ENCODE data around the gene HCN2.

HCN2 gene

DNA sequence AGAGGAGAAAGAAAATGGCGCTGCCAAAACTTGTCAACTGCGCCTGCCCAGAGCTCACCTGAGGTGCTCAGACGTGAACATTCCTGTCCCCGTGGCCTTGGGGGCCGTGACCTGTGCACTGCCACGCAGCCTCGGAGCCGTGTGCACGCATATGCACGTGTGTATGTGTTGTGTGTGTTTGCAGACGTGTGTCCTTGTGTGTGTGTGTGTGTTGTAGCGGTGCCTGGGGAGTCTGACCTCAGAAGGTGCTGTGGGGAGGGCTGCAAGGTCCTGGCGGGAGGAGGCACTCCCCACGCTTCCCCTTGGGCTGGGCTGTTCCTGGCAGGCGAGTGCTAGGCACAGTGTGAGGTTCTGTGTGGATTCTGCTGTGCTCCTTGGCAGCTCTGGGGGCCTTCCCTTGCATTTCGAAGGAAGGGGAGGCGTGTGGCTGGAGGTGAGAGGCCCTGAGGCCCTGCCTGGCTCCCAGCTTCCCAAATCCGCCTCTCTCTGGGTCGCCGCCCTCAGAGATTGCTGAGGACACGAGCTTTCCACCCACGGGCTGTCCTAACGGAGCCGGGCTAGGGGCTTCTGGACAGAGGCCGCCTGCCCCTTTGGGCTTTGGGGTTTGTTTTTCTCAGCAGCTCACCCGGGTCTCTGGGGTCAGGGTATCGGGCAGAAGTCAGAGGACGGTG, 12.8 kb upstream of the HCN2 start:
- H3K4me2 ChIP-seq (ENCODE audit: low read length): no peak overlapping the region
- H3K9ac ChIP-seq (ENCODE audit: low read length): no peak overlapping the region
- H3K27me3 ChIP-seq (ENCODE audit: insufficient read depth, low read length): no peaks in the 10 kb centered on the region
- H3K14ac ChIP-seq (ENCODE audit: low read length): no peak overlapping the region
- no peak overlapping the region for H2BK12ac ChIP-seq (ENCODE audit: low read length)
- peaks cover 46% of the 10 kb centered on the region for H3K79me2 ChIP-seq (ENCODE audit: control insufficient read depth, insufficient read depth, low read length, poor library complexity)
- H4K8ac ChIP-seq (ENCODE audit: low read depth, low read length): no peak overlapping the region
- H3K36me3 ChIP-seq (ENCODE audit: control insufficient read depth in 1 of 2, insufficient read depth in 2 of 2, low read length in 2 of 2): peaks cover 42 to 51% of the 10 kb centered on the region in 2 experiments
- peak overlapping the region; percentile 97 for H3K4ac ChIP-seq (ENCODE audit: low read depth, low read length)
- H3K4me3 ChIP-seq (ENCODE audit: low read depth, low read length): no peak overlapping the region
- no peak overlapping the region for H2AK5ac ChIP-seq (ENCODE audit: low read length)
- H3K9me3 ChIP-seq (ENCODE audit: insufficient read depth, low read depth, low read length): no peaks in the 10 kb centered on the region
- peak overlapping the region; percentile 8 for H2BK5ac ChIP-seq (ENCODE audit: low read depth, low read length, poor library complexity)
- H2AFZ ChIP-seq (ENCODE audit: insufficient read depth, low read length, poor library complexity): no peak overlapping the region
- no peak overlapping the region for H3K23ac ChIP-seq (ENCODE audit: low read length)
- H3K18ac ChIP-seq (ENCODE audit: low read length): no peak overlapping the region
- H3K79me1 ChIP-seq (ENCODE audit: low read length): peaks cover 9% of the 10 kb centered on the region
- no CpG with 5 or more reads among the region's 28 CpGs for WGBS (ENCODE audit: extremely low coverage, insufficient coverage, insufficient read length)
- H4K12ac ChIP-seq (ENCODE audit: low read depth, low read length): no peak overlapping the region
- H3K27ac ChIP-seq (ENCODE audit: low read depth, low read length): no peak overlapping the region
- H3K4me1 ChIP-seq (ENCODE audit: control insufficient read depth in 1 of 2, insufficient read depth in 2 of 2, low read length in 2 of 2): peaks cover 9 to 23% of the 10 kb centered on the region in 2 experiments
- H2BK120ac ChIP-seq (ENCODE audit: insufficient read depth, low read length, poor library complexity): no peak overlapping the region
- H4K91ac ChIP-seq (ENCODE audit: low read depth, low read length): no peak overlapping the region
- DNase-seq: no peak

DNA sequence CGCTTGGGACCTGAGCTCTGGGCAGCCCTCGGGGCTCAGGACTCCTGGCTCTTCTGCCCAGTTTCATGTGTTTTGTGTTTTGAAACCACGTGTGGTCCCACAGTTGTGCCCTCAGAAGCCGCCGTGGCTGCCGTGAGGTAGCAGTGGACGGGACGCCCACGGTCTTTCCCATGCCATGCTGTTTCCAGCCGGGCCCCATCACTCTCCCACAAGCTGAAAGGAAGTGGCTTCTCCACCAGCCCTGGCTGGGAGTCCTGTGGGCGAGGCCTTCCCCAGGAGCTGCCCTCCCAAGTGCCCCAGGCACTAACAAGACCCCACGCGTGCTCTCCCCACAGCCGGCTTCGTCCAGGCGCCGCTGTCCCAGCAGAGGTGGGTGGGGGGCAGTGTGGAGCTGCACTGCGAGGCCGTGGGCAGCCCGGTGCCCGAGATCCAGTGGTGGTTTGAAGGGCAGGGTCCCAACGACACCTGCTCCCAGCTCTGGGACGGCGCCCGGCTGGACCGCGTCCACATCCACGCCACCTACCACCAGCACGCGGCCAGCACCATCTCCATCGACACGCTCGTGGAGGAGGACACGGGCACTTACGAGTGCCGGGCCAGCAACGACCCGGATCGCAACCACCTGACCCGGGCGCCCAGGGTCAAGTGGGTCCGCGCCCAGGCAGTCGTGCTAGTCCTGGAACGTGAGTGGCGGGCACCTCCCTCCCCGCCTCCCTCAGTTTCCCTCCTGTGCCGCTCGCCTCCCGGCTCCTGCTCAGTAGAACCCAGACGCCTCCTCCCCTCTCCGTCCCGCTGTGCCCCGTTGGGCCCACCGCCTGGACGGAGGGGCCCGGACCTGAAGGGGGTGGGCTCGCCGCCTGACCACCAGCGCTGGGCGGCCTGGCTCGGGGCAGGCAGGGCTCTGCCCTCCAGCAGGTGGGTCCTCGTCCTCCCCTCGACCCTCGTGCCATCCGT, 12.0 kb upstream of the HCN2 start:
- H3K4ac ChIP-seq (ENCODE audit: low read depth, low read length): peak overlapping the region; percentile 97
- no peak overlapping the region for H2AK5ac ChIP-seq (ENCODE audit: low read length)
- peaks cover 47 to 58% of the 10 kb centered on the region in 2 experiments for H3K36me3 ChIP-seq (ENCODE audit: control insufficient read depth in 1 of 2, insufficient read depth in 2 of 2, low read length in 2 of 2)
- no peak overlapping the region for H4K8ac ChIP-seq (ENCODE audit: low read depth, low read length)
- no peak overlapping the region for H2BK5ac ChIP-seq (ENCODE audit: low read depth, low read length, poor library complexity)
- no peak for DNase-seq
- no peak overlapping the region for H4K12ac ChIP-seq (ENCODE audit: low read depth, low read length)
- H2BK12ac ChIP-seq (ENCODE audit: low read length): no peak overlapping the region
- H3K4me2 ChIP-seq (ENCODE audit: low read length): no peak overlapping the region
- WGBS (ENCODE audit: extremely low coverage, insufficient coverage, insufficient read length): no CpG with 5 or more reads among the region's 66 CpGs
- no peak overlapping the region for H3K18ac ChIP-seq (ENCODE audit: low read length)
- H3K27ac ChIP-seq (ENCODE audit: low read depth, low read length): no peak overlapping the region
- H3K23ac ChIP-seq (ENCODE audit: low read length): no peak overlapping the region
- H3K79me2 ChIP-seq (ENCODE audit: control insufficient read depth, insufficient read depth, low read length, poor library complexity): peaks cover 43% of the 10 kb centered on the region
- no peak overlapping the region for H4K91ac ChIP-seq (ENCODE audit: low read depth, low read length)
- peaks cover 7% of the 10 kb centered on the region for H3K79me1 ChIP-seq (ENCODE audit: low read length)
- H2BK120ac ChIP-seq (ENCODE audit: insufficient read depth, low read length, poor library complexity): no peak overlapping the region
- no peak overlapping the region for H2AFZ ChIP-seq (ENCODE audit: insufficient read depth, low read length, poor library complexity)
- no peak overlapping the region for H3K14ac ChIP-seq (ENCODE audit: low read length)
- H3K4me1 ChIP-seq (ENCODE audit: control insufficient read depth in 1 of 2, insufficient read depth in 2 of 2, low read length in 2 of 2): peaks cover 9 to 23% of the 10 kb centered on the region in 2 experiments
- no peak overlapping the region for H3K4me3 ChIP-seq (ENCODE audit: low read depth, low read length)
- no peak overlapping the region for H3K9ac ChIP-seq (ENCODE audit: low read length)
- no peaks in the 10 kb centered on the region for H3K27me3 ChIP-seq (ENCODE audit: insufficient read depth, low read length)
- H3K9me3 ChIP-seq (ENCODE audit: insufficient read depth, low read depth, low read length): no peaks in the 10 kb centered on the region

DNA sequence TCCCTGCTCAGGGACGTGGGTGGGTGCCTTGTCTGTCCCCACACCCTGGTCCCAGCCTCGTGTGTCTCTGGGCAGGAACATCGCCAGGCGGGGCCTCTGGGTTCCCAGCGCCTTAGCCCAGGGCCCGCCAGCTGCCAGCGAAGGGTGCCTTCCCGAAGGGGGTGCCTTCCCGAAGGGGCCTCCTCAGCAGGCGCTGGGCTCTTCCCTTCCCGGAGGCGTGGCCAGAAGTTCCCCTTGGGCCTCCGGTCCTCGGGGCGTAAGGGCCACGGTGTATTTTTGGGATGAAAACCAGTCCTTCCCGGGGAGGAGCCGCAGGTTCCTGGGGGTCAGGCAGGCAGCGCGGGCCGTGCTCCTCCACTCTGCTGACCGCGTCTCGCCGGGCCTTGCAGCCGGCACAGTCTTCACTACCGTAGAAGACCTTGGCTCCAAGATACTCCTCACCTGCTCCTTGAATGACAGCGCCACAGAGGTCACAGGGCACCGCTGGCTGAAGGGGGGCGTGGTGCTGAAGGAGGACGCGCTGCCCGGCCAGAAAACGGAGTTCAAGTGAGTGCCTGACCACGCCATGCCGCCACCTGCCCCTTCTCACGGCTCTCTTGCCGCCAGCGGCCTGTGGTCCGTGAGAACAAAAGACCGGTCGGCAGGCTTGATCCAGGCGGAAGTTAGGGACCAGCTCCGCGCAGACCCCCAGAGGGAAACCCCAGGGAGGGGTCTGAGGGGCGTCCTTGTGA, 10.4 kb upstream of the HCN2 start:
- no peaks in the 10 kb centered on the region for H3K79me1 ChIP-seq (ENCODE audit: low read length)
- no peak overlapping the region for H4K12ac ChIP-seq (ENCODE audit: low read depth, low read length)
- H3K27ac ChIP-seq (ENCODE audit: low read depth, low read length): no peak overlapping the region
- H2BK120ac ChIP-seq (ENCODE audit: insufficient read depth, low read length, poor library complexity): no peak overlapping the region
- no peak overlapping the region for H3K9ac ChIP-seq (ENCODE audit: low read length)
- no peak overlapping the region for H4K8ac ChIP-seq (ENCODE audit: low read depth, low read length)
- peaks cover 58 to 70% of the 10 kb centered on the region in 2 experiments for H3K36me3 ChIP-seq (ENCODE audit: control insufficient read depth in 1 of 2, insufficient read depth in 2 of 2, low read length in 2 of 2)
- H3K4ac ChIP-seq (ENCODE audit: low read depth, low read length): peak overlapping the region; percentile 44
- no peak overlapping the region for H4K91ac ChIP-seq (ENCODE audit: low read depth, low read length)
- no peak overlapping the region for H3K23ac ChIP-seq (ENCODE audit: low read length)
- no peak overlapping the region for H3K4me3 ChIP-seq (ENCODE audit: low read depth, low read length)
- H3K14ac ChIP-seq (ENCODE audit: low read length): no peak overlapping the region
- no peak overlapping the region for H3K18ac ChIP-seq (ENCODE audit: low read length)
- no peak overlapping the region for H2AFZ ChIP-seq (ENCODE audit: insufficient read depth, low read length, poor library complexity)
- peaks cover 3% of the 10 kb centered on the region for H3K9me3 ChIP-seq (ENCODE audit: insufficient read depth, low read depth, low read length)
- WGBS (ENCODE audit: extremely low coverage, insufficient coverage, insufficient read length): no CpG with 5 or more reads among the region's 46 CpGs
- no peak overlapping the region for H2AK5ac ChIP-seq (ENCODE audit: low read length)
- no peak overlapping the region for H3K4me2 ChIP-seq (ENCODE audit: low read length)
- H3K79me2 ChIP-seq (ENCODE audit: control insufficient read depth, insufficient read depth, low read length, poor library complexity): peaks cover 32% of the 10 kb centered on the region
- H2BK12ac ChIP-seq (ENCODE audit: low read length): no peak overlapping the region
- H2BK5ac ChIP-seq (ENCODE audit: low read depth, low read length, poor library complexity): no peak overlapping the region
- no peak for DNase-seq
- no peaks in the 10 kb centered on the region for H3K27me3 ChIP-seq (ENCODE audit: insufficient read depth, low read length)
- peaks cover 9 to 19% of the 10 kb centered on the region in 2 experiments for H3K4me1 ChIP-seq (ENCODE audit: control insufficient read depth in 1 of 2, insufficient read depth in 2 of 2, low read length in 2 of 2)

DNA sequence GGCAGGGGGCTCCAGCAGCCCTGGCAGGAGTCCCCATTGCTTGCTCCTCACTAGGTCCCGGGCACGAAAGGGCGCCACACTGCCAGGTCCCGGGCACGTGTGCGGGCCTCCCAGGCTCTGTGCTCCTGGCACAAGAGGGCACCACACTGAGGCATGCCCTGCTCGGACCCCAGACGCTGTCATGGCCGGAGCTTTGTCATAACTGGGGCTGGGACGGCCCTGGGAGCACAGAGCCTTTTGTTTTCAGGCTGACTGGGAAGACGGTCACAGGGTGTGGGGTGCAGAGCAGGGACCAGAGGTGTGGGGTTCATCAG, 9.9 kb upstream of the HCN2 start:
- Histone ChIP-seq H3K9ac (ENCODE audit: low read length) (no peak overlapping the region), H3K36me3 (ENCODE audit: control insufficient read depth in 1 of 2, insufficient read depth in 2 of 2, low read length in 2 of 2) (peaks cover 58 to 70% of the 10 kb centered on the region in 2 experiments), H2BK5ac (ENCODE audit: low read depth, low read length, poor library complexity) (no peak overlapping the region), H4K91ac (ENCODE audit: low read depth, low read length) (no peak overlapping the region), H3K4me2 (ENCODE audit: low read length) (no peak overlapping the region), H3K23ac (ENCODE audit: low read length) (no peak overlapping the region), H3K18ac (ENCODE audit: low read length) (no peak overlapping the region), H3K79me1 (ENCODE audit: low read length) (no peaks in the 10 kb centered on the region), H4K8ac (ENCODE audit: low read depth, low read length) (no peak overlapping the region), H2AK5ac (ENCODE audit: low read length) (no peak overlapping the region), H4K12ac (ENCODE audit: low read depth, low read length) (no peak overlapping the region), H3K4me1 (ENCODE audit: control insufficient read depth in 1 of 2, insufficient read depth in 2 of 2, low read length in 2 of 2) (peaks cover 5 to 14% of the 10 kb centered on the region in 2 experiments), H3K27ac (ENCODE audit: low read depth, low read length) (no peak overlapping the region), H3K4me3 (ENCODE audit: low read depth, low read length) (no peak overlapping the region), H3K27me3 (ENCODE audit: insufficient read depth, low read length) (no peaks in the 10 kb centered on the region), H2AFZ (ENCODE audit: insufficient read depth, low read length, poor library complexity) (no peak overlapping the region), H2BK120ac (ENCODE audit: insufficient read depth, low read length, poor library complexity) (no peak overlapping the region), H2BK12ac (ENCODE audit: low read length) (no peak overlapping the region), H3K4ac (ENCODE audit: low read depth, low read length) (no peak overlapping the region), H3K79me2 (ENCODE audit: control insufficient read depth, insufficient read depth, low read length, poor library complexity) (peaks cover 28% of the 10 kb centered on the region), H3K9me3 (ENCODE audit: insufficient read depth, low read depth, low read length) (peaks cover 3% of the 10 kb centered on the region), H3K14ac (ENCODE audit: low read length) (no peak overlapping the region)
- WGBS (ENCODE audit: extremely low coverage, insufficient coverage, insufficient read length): no CpG with 5 or more reads among the region's 11 CpGs
- no peak for DNase-seq

Data from trophoblast cell (in vitro differentiated cells and primary cell).